Stimulated activated memory B cell treated with anti-CD40 and anti-IgM and Interleukin-4, amounts not matched to agents 10 μg/mL and 1 μg/mL and 100 μg/mL, for 72 hours (primary cell): Measurements from ENCODE around the gene MRPS27.

ENCODE experiments used
- ATAC-seq: fragments of 150-1000 bp; cut with Tn5 transposase; 2 replicates; pipeline ENCODE4 v1.10.0; 2021
- H3K27ac Mint-ChIP-seq: one replicate; pipeline ENCODE4 v1.8.0; 2022; ENCODE audit warnings: mild to moderate bottlenecking, mixed read lengths
- H3K27me3 Mint-ChIP-seq: one replicate; pipeline ENCODE4 v1.8.0; 2022; ENCODE audit warnings: mixed read lengths
- H3K36me3 Mint-ChIP-seq: one replicate; pipeline ENCODE4 v1.8.0; 2022; ENCODE audit warnings: mixed read lengths
- H3K4me1 Mint-ChIP-seq: one replicate; pipeline ENCODE4 v1.8.0; 2022; ENCODE audit warnings: mixed read lengths
- H3K4me3 Mint-ChIP-seq: one replicate; pipeline ENCODE4 v1.8.0; 2022; ENCODE audit warnings: mild to moderate bottlenecking, moderate library complexity, mixed read lengths
- H3K9me3 Mint-ChIP-seq: one replicate; pipeline ENCODE4 v1.8.0; 2022; ENCODE audit warnings: mixed read lengths

MRPS27 gene

DNA sequence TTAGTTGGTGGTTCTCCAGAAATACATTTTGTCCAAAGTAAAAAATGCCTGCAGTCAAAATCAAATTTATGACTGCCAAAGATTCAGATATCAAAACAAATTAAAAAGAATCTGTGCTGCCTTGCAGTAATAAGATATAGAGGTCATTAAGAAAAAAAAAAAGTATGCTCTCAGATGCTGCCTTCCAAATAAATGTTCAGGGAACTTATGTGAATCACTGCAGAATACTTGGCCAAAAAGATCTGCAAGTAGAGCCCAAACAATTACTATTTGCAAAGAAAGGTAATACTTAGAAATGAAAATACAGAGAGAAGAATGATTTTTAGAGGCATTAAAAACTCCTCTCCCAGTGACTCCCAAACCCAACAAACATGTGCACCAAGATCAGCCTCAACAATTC lies 52.4 kb downstream of the MRPS27 start:
- Mint-ChIP-seq H3K9me3 (no peaks in the 10 kb centered on the region), H3K4me3 (no peak overlapping the region), H3K27ac (no peak overlapping the region), H3K4me1 (peaks cover 26% of the 10 kb centered on the region), H3K36me3 (peaks cover 46% of the 10 kb centered on the region), H3K27me3 (no peaks in the 10 kb centered on the region)
- no peak for ATAC-seq

- no peaks in the 10 kb centered on the region for H3K27me3 Mint-ChIP-seq
- no peak overlapping the region for H3K4me3 Mint-ChIP-seq
- H3K36me3 Mint-ChIP-seq = peaks cover 46% of the 10 kb centered on the region
- ATAC-seq = no peak
- H3K4me1 Mint-ChIP-seq = peaks cover 26% of the 10 kb centered on the region
- H3K27ac Mint-ChIP-seq = no peak overlapping the region
- no peaks in the 10 kb centered on the region for H3K9me3 Mint-ChIP-seq
These were observed 53.2 kb downstream of the MRPS27 start for GRCh38 chr5:72266862-72267261.

DNA sequence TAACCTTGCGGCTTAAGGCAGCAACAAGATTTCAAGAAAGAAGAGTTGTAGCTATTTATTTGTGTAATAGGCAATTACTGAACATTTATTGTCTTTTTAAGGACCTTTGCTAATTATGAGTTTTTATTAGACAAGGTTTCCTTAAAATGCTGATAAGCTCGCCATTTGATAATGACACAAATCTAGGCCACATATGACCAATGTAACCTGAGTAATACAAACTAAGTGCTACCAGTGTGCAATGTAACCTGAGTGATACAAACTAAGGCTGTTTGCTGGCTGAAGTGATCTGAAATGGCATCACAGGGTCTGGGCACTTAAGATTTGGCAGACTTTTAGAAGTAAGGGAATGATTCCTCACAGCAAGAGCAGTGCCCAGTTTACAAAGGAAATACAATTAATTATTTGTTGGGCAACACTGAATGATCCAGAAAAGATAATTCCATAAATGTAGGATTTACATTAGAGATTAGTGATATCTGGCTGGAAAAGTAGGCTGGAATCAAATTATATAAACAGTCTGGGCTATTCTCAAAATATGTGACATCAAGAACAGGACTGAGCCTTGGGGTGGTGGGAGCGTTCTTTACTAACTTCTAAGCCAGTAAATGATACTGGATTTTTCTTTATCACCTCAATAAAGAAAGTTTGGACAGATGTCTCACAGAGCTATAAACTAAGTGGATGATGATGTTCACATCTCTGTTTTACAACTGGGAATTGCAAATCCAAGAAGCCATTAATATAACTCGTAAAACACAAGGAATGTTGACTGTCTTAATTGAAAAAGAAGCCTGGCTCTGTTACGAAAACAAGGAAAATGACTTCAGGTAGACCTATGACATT lies 54.8 kb downstream of the MRPS27 start:
- H3K4me1 Mint-ChIP-seq = peaks cover 26% of the 10 kb centered on the region
- H3K36me3 Mint-ChIP-seq = peaks cover 52% of the 10 kb centered on the region
- H3K9me3 Mint-ChIP-seq = no peaks in the 10 kb centered on the region
- H3K27ac Mint-ChIP-seq = no peak overlapping the region
- no peak overlapping the region for H3K4me3 Mint-ChIP-seq
- no peaks in the 10 kb centered on the region for H3K27me3 Mint-ChIP-seq
- no peak for ATAC-seq

- peaks cover 27% of the 10 kb centered on the region for H3K36me3 Mint-ChIP-seq
- no peak overlapping the region for H3K4me3 Mint-ChIP-seq
- no peak for ATAC-seq
- H3K9me3 Mint-ChIP-seq = no peaks in the 10 kb centered on the region
- H3K4me1 Mint-ChIP-seq = peaks cover 5% of the 10 kb centered on the region
- H3K27ac Mint-ChIP-seq = no peak overlapping the region
- no peaks in the 10 kb centered on the region for H3K27me3 Mint-ChIP-seq
These were observed 63.5 kb downstream of the MRPS27 start for GRCh38 chr5:72256536-72256935.

DNA sequence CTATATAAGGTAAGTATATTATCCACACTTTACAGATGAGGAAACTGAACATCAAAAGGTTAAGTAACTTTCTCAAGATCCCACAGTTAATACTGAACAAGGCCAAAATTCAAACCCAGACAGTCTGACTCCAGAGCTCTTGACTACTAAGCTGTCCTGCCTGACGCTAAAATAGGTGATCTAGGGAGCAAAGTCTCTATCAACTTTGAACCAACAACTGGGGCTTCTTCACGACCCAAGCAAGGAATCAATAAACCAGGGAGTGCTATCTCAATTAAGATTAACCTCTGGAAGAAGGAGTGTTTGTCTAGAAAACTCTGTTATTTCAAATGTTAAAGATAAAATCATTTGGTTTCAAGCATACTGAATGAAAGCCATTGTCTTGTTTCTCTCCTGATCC lies 64.4 kb downstream of the MRPS27 start:
- Mint-ChIP-seq H3K4me1 (peaks cover 12% of the 10 kb centered on the region), H3K27me3 (no peaks in the 10 kb centered on the region), H3K9me3 (no peaks in the 10 kb centered on the region), H3K4me3 (no peak overlapping the region), H3K27ac (no peak overlapping the region), H3K36me3 (peaks cover 28% of the 10 kb centered on the region)
- ATAC-seq = no peak

DNA sequence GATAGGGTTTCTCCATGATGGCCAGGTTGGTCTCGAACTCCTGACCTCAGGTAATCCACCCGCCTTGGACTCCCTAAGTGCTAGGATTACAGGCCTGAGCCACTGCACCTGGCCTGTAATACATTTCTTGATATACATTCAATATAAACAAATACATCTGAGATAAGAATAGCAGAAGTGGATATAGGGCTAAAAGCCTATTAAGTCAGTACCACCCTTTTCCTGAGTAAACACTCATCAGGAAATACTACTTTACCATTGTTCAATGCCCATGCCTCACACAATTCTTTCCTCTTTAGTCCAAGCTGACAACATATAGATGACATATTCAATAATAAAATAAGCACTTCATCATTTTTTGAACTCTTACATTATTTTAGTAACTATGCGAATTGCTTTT lies 64.8 kb downstream of the MRPS27 start:
- Mint-ChIP-seq H3K4me3 (no peak overlapping the region), H3K4me1 (peaks cover 12% of the 10 kb centered on the region), H3K27me3 (no peaks in the 10 kb centered on the region), H3K27ac (no peak overlapping the region), H3K9me3 (no peaks in the 10 kb centered on the region), H3K36me3 (peaks cover 28% of the 10 kb centered on the region)
- no peak for ATAC-seq

DNA sequence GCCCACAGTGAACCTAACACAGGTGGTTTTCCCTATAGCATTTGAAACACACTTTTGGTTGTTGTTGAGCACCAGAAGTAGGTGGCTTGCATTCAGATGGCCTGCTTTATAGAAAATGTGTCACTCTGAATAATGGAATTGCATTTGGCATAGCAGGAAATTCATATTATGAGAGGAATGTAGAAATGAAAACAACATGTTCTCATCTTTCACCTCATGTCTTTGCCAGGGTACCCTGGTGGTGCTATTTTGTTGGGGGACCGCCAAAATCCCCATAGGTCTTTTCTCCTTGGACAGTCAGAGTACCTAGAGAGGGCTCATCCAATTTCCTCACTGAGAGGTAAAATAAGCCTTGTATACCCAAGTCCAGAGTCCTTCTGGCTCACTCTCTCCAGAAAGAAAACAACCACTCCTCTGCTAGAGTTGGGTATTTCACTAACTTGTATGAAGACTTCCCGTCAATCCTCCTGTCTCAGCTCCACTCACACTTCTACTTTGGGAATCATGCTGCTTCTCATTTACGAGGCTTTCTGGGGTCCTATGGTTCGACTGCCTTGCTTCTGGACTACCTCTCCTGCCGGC lies 67.4 kb downstream of the MRPS27 start:
- Mint-ChIP-seq H3K4me1 (peaks cover 11% of the 10 kb centered on the region), H3K27ac (no peak overlapping the region), H3K27me3 (no peaks in the 10 kb centered on the region), H3K36me3 (peaks cover 20% of the 10 kb centered on the region), H3K9me3 (no peaks in the 10 kb centered on the region), H3K4me3 (no peak overlapping the region)
- ATAC-seq = no peak

DNA sequence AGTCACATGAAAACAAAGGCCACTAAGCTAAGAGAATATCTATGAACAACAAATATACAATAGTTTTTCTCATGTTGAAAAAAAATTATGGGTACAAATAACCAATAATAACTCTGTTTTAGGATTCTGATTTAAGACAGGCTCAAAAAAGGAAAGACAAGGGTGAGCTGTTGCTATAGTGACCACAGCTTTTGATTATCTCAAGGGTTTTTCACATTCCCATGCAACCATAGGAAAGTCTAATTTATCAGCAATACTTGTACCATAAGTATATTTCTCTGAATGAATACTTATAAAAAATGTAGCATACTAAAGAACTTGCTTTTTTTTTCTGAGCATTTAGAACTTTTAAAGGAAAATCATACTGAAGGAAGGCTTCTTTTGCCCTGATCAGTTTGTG lies 68.0 kb downstream of the MRPS27 start:
- Mint-ChIP-seq H3K36me3 (peaks cover 14% of the 10 kb centered on the region), H3K4me1 (peaks cover 7% of the 10 kb centered on the region), H3K9me3 (no peaks in the 10 kb centered on the region), H3K27me3 (no peaks in the 10 kb centered on the region), H3K27ac (no peak overlapping the region), H3K4me3 (no peak overlapping the region)
- ATAC-seq = no peak

GRCh38 chr5:72251386-72251785 lies 68.7 kb downstream of the MRPS27 start:
- no peak overlapping the region for H3K4me3 Mint-ChIP-seq
- H3K27ac Mint-ChIP-seq = peak overlapping the region; percentile 9
- H3K9me3 Mint-ChIP-seq = no peaks in the 10 kb centered on the region
- no peak for ATAC-seq
- no peaks in the 10 kb centered on the region for H3K27me3 Mint-ChIP-seq
- H3K4me1 Mint-ChIP-seq = peaks cover 12% of the 10 kb centered on the region
- H3K36me3 Mint-ChIP-seq = peaks cover 14% of the 10 kb centered on the region

DNA sequence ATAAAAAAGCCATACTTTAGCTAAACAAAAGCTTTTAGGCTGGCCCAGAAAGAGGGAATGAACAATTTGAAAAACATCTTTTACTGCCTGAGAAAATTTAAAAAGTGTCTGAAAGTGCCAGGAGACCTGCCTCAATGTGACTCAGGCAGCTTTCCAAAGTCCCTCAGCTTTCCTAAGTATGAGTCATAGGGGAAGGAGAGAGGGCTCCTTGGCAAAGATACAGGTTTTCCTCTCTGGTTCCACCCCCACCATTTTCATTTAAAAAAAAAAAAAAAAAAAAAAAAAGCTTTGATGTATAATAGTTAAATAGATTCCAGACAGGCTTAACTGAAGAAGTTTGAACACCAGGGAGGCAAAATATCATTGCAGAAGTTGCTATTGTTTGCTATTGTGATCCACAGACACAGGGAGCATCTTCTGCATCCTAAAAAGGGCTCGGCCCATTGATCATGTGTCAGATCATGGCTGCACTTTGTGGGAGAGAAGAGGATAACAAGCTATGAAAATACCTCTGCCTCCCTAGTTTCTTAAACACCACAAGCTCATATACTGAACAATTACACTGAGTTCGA lies 71.5 kb downstream of the MRPS27 start:
- ATAC-seq = no peak
- H3K4me3 Mint-ChIP-seq = no peak overlapping the region
- no peak overlapping the region for H3K27ac Mint-ChIP-seq
- no peaks in the 10 kb centered on the region for H3K27me3 Mint-ChIP-seq
- peaks cover 24% of the 10 kb centered on the region for H3K36me3 Mint-ChIP-seq
- no peaks in the 10 kb centered on the region for H3K9me3 Mint-ChIP-seq
- peaks cover 19% of the 10 kb centered on the region for H3K4me1 Mint-ChIP-seq

GRCh38 chr5:72246954-72247442 lies 73.0 kb downstream of the MRPS27 start:
- H3K4me1 Mint-ChIP-seq = peaks cover 24% of the 10 kb centered on the region
- no peaks in the 10 kb centered on the region for H3K9me3 Mint-ChIP-seq
- no peak overlapping the region for H3K27ac Mint-ChIP-seq
- H3K27me3 Mint-ChIP-seq = no peaks in the 10 kb centered on the region
- no peak for ATAC-seq
- H3K4me3 Mint-ChIP-seq = no peak overlapping the region
- H3K36me3 Mint-ChIP-seq = peaks cover 22% of the 10 kb centered on the region

DNA sequence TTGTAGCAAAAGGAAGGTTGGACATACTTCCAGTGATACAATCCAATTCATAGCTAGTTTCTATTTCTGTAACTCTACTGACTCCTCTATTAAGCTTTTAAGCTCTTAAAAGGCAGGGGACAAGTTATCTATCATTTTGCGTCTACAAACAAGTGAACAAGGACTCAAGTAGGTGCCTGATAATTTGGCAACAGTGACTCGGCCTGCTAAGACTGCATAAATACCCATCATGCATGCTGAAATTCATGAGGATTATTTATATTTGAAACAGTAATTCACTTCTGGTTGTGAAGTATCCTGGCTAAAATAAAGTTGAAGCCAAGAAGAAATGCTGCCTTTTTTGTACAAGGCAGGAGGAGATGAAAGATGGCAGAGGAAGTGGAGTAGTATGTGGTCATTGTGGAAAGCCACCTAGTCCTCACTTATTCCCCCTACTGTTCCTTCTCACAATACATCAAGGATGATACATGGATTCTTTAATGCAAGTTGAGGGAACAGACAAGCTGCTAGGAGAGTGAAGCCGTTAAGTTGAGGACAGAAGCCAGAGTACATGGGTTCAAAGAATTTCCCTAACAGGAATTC lies 74.0 kb downstream of the MRPS27 start:
- Mint-ChIP-seq H3K36me3 (peaks cover 24% of the 10 kb centered on the region), H3K4me3 (no peak overlapping the region), H3K4me1 (peaks cover 26% of the 10 kb centered on the region), H3K9me3 (no peaks in the 10 kb centered on the region), H3K27me3 (no peaks in the 10 kb centered on the region), H3K27ac (no peak overlapping the region)
- ATAC-seq = no peak

DNA sequence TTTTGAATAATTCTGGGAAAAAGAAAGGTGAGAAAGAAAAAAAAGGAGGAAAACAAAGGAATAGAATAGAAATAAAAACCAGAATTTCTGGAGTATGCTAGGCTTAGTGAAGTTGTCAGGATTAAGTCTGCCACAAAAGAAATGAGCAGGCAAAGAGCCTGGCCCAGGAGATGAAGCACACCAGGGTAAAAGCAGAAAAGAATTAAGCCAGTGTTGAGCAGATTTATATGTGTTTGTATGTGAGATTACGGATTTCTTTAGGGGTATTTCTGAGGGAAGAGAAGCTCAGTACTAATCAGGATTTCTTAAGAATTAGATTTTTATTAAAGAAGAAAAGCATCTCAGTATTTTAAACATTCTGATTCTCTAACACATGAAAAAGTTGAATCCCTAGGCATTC lies 74.5 kb downstream of the MRPS27 start:
- Mint-ChIP-seq H3K27ac (no peak overlapping the region), H3K4me3 (no peak overlapping the region), H3K4me1 (peaks cover 22% of the 10 kb centered on the region), H3K27me3 (no peaks in the 10 kb centered on the region), H3K36me3 (peaks cover 21% of the 10 kb centered on the region), H3K9me3 (no peaks in the 10 kb centered on the region)
- no peak for ATAC-seq

DNA sequence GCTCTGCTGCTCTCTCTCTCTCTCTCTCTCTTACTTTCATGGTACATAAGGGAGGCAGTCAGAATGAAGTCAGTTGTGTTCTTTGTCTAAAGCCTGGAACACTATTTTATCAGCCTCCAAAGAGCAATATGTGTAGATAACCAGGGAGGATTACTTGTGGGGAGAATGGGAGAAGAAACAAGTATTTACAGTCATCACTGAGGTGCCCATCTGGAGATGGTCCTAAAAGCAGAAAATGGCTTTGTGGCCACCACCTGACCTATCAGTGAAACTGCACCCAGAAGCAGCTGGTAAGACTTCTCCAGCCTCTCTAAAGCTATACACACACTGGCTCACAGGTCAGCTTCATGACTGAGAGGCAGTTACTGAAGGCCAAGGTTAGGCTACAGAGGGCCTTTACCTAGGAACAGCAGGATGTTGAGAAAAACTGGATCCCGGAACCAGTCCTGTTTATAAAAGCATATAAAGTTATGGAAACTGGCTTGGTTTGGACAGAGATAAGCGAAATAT lies 75.1 kb downstream of the MRPS27 start:
- Mint-ChIP-seq H3K9me3 (no peaks in the 10 kb centered on the region), H3K27me3 (no peaks in the 10 kb centered on the region), H3K4me1 (peaks cover 22% of the 10 kb centered on the region), H3K36me3 (peaks cover 21% of the 10 kb centered on the region), H3K4me3 (no peak overlapping the region), H3K27ac (no peak overlapping the region)
- no peak for ATAC-seq

- no peak overlapping the region for H3K4me3 Mint-ChIP-seq
- no peaks in the 10 kb centered on the region for H3K27me3 Mint-ChIP-seq
- peaks cover 22% of the 10 kb centered on the region for H3K4me1 Mint-ChIP-seq
These were observed 76.3 kb downstream of the MRPS27 start for GRCh38 chr5:72243706-72244105.

More at GRCh38 chr5:72243706-72244105, 76.3 kb downstream of the MRPS27 start:
- H3K27ac Mint-ChIP-seq = no peak overlapping the region
- no peak for ATAC-seq
- H3K9me3 Mint-ChIP-seq = no peaks in the 10 kb centered on the region
- peaks cover 21% of the 10 kb centered on the region for H3K36me3 Mint-ChIP-seq
